Posterior cingulate gyrus (tissue), 11 donors: ENCODE results near the gene SPTBN4.
"Not testable (repeated sequence)": the region's sequence is repeated elsewhere in the genome, so short reads cannot be mapped to it uniquely, and the experiment has no call there.

Experiments
- DNase-seq, 10 donors: peaks; one replicate each; pipeline versions ENCODE4 v3.0.0 to v3.0.0-alpha.2; 2020 to 2021; ENCODE audit warnings: mixed read lengths in 3 of 10
- intact Hi-C: fragments of 100-400 bp; cut with DNase I; formaldehyde crosslinking; loops from one replicate; pipeline ENCODE4 v1.15.1; 2023

Gene SPTBN4

DNA sequence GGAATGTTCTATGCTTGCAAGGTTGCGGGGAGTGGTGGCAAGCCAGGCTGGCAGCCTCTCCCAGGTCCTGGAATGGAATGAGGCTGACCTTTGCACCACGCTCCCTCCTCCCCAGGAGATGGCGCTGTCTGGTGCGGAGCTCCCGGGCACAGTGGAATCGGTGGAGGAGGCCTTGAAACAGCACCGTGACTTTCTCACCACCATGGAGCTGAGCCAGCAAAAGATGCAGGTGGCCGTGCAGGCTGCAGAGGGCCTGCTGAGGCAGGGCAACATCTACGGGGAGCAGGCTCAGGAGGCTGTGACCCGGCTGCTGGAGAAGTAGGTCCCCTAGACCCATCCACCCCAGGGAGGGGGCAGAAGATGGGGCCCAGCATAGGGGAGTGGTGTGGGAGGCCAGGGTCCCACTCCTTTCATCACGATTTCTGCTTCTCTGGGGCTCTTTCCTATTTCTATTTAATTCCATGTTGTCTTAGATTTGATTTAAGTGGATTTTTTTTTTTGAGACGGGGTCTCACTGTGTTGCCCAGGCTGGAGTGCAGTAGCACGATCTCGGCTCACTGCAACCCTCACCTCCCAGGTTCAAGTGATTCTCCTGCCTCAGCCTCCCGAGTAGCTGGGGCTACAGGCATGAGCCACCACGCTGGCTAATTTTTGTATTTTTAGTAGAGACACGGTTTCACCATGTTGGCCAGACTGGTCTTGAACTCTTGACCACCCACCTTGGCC is 56.7 kb downstream of the SPTBN4 start:
- intact Hi-C loops = no loop called here
- DNase-seq = peak in 8 of 10 donors; percentile 38 to 92 (median 51)

- intact Hi-C loops = no loop called here
- peak in 1 of 10 donors; percentile 8 for DNase-seq
These were observed 57.3 kb downstream of the SPTBN4 start for GRCh38 chr19:40524133-40524549.

DNA sequence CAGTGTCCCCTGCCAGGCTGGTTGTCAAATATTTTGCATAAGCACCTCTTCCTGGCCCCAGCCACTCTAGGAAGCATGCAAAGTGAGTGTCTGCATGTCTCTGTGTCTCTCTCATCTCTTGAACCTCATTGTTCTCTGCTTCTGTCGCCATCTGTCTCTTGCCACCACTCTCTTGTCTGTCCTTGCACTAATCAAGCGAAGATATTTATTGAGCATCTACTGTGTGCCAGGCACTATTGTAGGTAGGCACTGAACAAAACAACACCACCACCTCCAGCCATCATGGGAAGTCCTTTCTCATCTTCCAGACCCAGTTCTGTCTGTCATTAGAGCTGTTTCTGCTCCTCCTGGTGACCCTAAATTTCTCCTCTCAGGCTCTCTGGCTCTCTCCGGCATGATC is 57.9 kb downstream of the SPTBN4 start:
- no peak for DNase-seq
- intact Hi-C loops = loop anchor here (5.0 kb wide), 2 partner anchors 43 to 57 kb away; partner anchors contain the start of genes BLVRB and SPTBN4

DNA sequence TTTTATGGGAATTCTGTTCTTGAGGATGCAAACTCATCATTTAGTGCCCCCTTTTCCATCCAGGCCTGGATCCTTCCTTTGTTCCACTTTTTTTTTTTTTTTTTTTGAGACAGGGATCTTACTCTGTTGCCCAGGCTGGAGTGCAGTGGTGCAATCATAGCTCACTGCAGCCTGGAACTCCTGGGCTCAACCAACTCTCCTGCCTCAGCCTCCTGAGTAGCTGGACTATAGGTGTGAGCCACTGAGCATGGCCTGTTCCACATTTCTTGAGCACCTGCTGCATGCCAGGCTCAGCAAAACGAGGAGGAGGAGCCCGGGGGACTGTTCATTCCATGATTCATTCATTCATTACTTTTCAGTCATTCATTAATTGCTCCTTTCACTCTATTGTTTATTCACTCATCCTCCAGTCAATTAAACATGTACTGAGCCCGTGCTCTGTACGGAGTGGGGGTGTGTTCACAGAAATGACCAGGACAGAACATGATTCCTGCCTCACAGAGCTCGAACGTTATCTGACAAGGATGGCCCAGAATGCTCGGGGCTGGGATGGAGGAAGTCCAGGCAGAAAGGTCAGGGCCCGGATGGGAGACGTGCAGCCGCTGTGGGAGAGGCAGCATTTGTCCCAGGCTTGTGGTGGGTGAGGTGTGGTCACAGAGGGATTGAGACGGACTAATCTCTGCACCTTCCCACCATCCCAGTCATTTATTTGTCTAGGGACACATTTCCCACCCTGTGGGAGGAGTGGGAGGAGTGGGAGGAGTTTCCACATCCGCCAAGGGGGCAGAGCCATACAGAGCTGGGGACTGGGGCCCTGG is 58.6 kb downstream of the SPTBN4 start:
- intact Hi-C loops = loop anchor here (5.0 kb wide), 2 partner anchors 42 to 58 kb away; partner anchors contain the start of genes BLVRB and SPTBN4
- peak in 2 of 10 donors; percentile 19 to 68 for DNase-seq

GRCh38 chr19:40528078-40528477 is 61.3 kb downstream of the SPTBN4 start:
- intact Hi-C loops = loop anchor here (2.0 to 5.0 kb wide), 3 partner anchors 39 to 71 kb away; partner anchors contain the start of genes BLVRB and SPTBN4
- peak in 1 of 10 donors; percentile 82 for DNase-seq

DNA sequence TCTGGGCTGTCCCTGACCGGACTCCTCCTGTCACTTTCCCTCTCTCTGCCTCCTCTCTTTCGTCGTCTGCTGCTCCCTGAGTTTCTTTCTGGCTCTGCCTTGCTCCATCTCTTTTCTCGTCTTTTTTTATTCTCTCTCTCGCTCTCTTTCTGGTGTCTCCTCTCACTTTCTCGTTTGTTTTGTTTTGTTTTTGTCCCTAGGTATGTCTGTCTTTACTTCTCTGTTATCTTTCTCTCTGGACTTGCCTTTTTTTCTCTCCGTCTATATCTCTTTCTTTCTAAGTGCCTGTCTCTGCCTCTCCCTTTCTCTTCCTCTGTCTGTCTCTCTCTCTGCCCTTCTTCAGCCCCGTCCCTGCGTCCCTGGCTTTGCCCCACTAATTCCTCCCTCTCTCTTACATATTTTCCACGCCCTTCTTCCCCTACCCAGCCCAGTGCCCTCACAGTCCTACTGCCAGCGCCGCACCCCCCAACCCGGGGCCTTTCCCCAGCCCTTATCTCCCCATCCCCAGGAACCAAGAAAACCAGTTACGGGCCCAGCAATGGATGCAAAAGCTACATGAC is 61.8 kb downstream of the SPTBN4 start:
- DNase-seq = no peak
- intact Hi-C loops = loop anchor here (2.0 to 5.0 kb wide), 3 partner anchors 39 to 70 kb away; partner anchors contain the start of genes BLVRB and SPTBN4

GRCh38 chr19:40529093-40529954 is 62.5 kb downstream of the SPTBN4 start:
- intact Hi-C loops = loop anchor here (2.0 to 5.0 kb wide), 3 partner anchors 38 to 69 kb away; partner anchors contain the start of genes BLVRB and SPTBN4

GRCh38 chr19:40530091-40530901 is 63.5 kb downstream of the SPTBN4 start:
- DNase-seq = peak in 4 of 10 donors; percentile 32 to 88 (median 40)
- intact Hi-C loops = no loop called here

More at GRCh38 chr19:40529093-40529954, 62.5 kb downstream of the SPTBN4 start:
- DNase-seq = peak; percentile 70 to 98 (median 86)

- intact Hi-C loops = no loop called here
These were observed 66.7 kb downstream of the SPTBN4 start for GRCh38 chr19:40533508-40533907.

DNA sequence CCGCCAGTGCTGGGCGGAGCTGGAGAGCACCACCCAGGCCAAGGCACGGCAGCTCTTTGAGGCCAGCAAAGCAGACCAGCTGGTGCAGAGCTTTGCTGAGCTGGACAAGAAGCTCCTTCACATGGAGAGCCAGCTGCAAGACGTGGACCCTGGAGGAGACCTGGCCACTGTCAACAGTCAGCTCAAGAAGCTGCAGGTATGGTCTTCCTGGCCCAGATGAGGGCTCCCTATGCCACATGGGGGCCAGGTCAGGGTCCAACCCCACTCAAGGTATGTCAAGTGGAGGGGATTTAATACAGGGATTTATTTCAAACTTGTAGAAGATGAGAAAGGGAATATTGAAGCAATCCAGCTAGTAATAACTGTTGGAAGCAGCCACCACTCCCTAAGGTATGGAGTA is 67.3 kb downstream of the SPTBN4 start:
- peak in 1 of 10 donors; percentile 70 for DNase-seq
- intact Hi-C loops = no loop called here

More at GRCh38 chr19:40533508-40533907, 66.7 kb downstream of the SPTBN4 start:
- DNase-seq = peak in 1 of 10 donors; percentile 2

GRCh38 chr19:40539070-40539469 is 72.3 kb downstream of the SPTBN4 start:
- intact Hi-C loops = no loop called here
- DNase-seq = peak in 1 of 10 donors; percentile 80

- intact Hi-C loops = no loop called here
- DNase-seq = peak in 2 of 10 donors; percentile 76 to 87
These were observed 75.5 kb downstream of the SPTBN4 start for GRCh38 chr19:40542202-40542859.

- DNase-seq = no peak
- intact Hi-C loops = no loop called here
These were observed 76.3 kb downstream of the SPTBN4 start for GRCh38 chr19:40543029-40543597.

GRCh38 chr19:40546153-40546841 is 79.5 kb downstream of the SPTBN4 start:
- DNase-seq = peak in 1 of 10 donors; percentile 4
- intact Hi-C loops = not testable (repeated sequence)

GRCh38 chr19:40547190-40547589 is 80.4 kb downstream of the SPTBN4 start:
- DNase-seq, intact Hi-C loops: not testable (repeated sequence)

DNA sequence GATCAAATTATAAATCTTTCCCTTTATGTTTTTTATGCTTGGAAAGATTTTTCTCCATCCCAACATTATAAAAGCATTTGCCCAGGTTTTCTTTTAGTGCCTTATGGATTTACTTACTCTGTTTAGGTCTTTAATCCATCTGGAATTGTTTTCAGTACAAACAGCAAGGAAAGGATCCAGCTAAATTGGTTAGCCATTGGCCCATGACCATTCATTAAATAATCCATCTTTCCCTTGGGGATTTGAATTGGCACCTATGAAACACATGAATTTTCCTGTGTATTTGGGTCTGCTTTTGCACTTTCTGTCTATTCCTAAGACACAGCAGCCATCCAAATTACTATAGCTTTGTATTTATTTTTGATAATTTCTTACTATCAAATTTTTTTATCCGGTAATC is 81.0 kb downstream of the SPTBN4 start:
- intact Hi-C loops = no loop called here
- no peak for DNase-seq

- DNase-seq = peak in 7 of 10 donors; percentile 62 to 95 (median 77)
- intact Hi-C loops = no loop called here
These were observed 82.4 kb downstream of the SPTBN4 start for GRCh38 chr19:40549007-40549708.
